T-helper 2 cell treated with Interferon-gamma antibody and Interleukin-4, amounts not matched to agents 5 μg/mL and 100 μg/mL, for 36 hours (primary cell): ENCODE data around the gene INSL3.

ENCODE experiments used
- DNase-seq: peaks from one replicate; pipeline ENCODE4 v3.0.0; 2021; ENCODE audit warnings: low spot score
- H3K27ac Mint-ChIP-seq: one replicate; pipeline ENCODE4 v1.8.0; 2021; ENCODE audit warnings: mild to moderate bottlenecking, mixed read lengths
- H3K27me3 Mint-ChIP-seq: one replicate; pipeline ENCODE4 v1.8.0; 2021; ENCODE audit warnings: low read depth, mixed read lengths
- H3K36me3 Mint-ChIP-seq: one replicate; pipeline ENCODE4 v1.8.0; 2021; ENCODE audit warnings: low read depth, mixed read lengths
- H3K4me1 Mint-ChIP-seq: one replicate; pipeline ENCODE4 v1.8.0; 2021; ENCODE audit warnings: low read depth, mixed read lengths
- H3K4me3 Mint-ChIP-seq: one replicate; pipeline ENCODE4 v1.8.0; 2022; ENCODE audit warnings: mild to moderate bottlenecking, moderate library complexity, mixed read lengths
- H3K9me3 Mint-ChIP-seq: one replicate; pipeline ENCODE4 v1.8.0; 2021; ENCODE audit warnings: mixed read lengths

Gene INSL3

DNA sequence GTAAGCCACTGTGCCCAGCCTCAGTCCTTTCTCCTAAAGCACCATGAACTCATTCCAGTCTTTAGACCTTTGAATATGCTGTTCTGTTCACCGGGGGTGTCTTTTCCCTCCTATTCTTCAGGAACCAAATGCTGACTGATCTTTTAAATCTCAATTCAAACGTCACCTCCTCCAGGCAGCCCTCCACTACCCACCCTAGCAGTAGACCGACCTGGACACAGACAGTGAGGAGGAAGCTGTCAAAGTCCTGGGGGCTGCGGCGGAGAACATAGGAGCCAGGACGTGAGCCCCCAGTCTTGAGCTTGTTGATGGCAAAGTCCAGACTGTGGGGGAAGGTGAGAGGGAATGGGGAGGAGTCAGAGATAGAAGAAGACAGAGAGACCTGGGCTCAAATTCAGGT lies 18.7 kb upstream of the INSL3 start:
- Mint-ChIP-seq H3K9me3 (no peaks in the 10 kb centered on the region), H3K4me1 (peaks cover 16% of the 10 kb centered on the region), H3K27ac (no peak overlapping the region), H3K4me3 (no peak overlapping the region), H3K36me3 (peaks cover 80% of the 10 kb centered on the region), H3K27me3 (no peaks in the 10 kb centered on the region)
- no peak for DNase-seq

DNA sequence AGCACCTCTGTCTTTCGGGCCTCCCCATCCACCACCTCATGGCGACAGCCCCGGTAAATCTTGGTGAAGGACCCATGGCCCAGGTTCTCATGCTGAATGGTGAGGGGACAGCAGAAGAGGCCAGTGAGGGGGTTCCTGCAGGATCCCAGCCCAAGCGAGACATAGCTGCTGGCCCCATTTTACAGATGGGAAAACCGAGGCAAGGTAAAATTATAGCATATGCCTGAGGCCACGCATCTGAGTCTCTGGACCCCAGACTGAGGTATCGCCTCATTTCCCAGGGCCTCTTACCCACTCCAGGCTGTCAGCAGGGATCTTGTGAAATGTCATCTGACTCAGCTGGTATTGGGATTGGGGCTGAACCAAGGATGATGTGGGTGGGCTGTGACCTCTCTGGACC lies 16.7 kb upstream of the INSL3 start:
- DNase-seq: no peak
- no peaks in the 10 kb centered on the region for H3K9me3 Mint-ChIP-seq
- no peaks in the 10 kb centered on the region for H3K27me3 Mint-ChIP-seq
- H3K4me1 Mint-ChIP-seq: peaks cover 5% of the 10 kb centered on the region
- no peak overlapping the region for H3K27ac Mint-ChIP-seq
- peaks cover 77% of the 10 kb centered on the region for H3K36me3 Mint-ChIP-seq
- H3K4me3 Mint-ChIP-seq: no peak overlapping the region

- no peak overlapping the region for H3K4me3 Mint-ChIP-seq
- H3K4me1 Mint-ChIP-seq: peaks cover 6% of the 10 kb centered on the region
- peak overlapping the region; percentile 19 for H3K27ac Mint-ChIP-seq
- H3K36me3 Mint-ChIP-seq: peaks cover 80% of the 10 kb centered on the region
- no peaks in the 10 kb centered on the region for H3K27me3 Mint-ChIP-seq
- no peak for DNase-seq
- peaks cover 3% of the 10 kb centered on the region for H3K9me3 Mint-ChIP-seq
These were observed 15.2 kb upstream of the INSL3 start for GRCh38 chr19:17836530-17836929.

GRCh38 chr19:17835182-17836006 lies 14.1 kb upstream of the INSL3 start:
- Mint-ChIP-seq H3K9me3 (peaks cover 3% of the 10 kb centered on the region), H3K4me3 (no peak overlapping the region), H3K27ac (peak overlapping the region; percentile 40), H3K36me3 (peaks cover 79% of the 10 kb centered on the region), H3K4me1 (peaks cover 7% of the 10 kb centered on the region), H3K27me3 (no peaks in the 10 kb centered on the region)
- no peak for DNase-seq

GRCh38 chr19:17834350-17835181 lies 13.2 kb upstream of the INSL3 start:
- no peaks in the 10 kb centered on the region for H3K27me3 Mint-ChIP-seq
- peak overlapping the region; percentile 40 for H3K27ac Mint-ChIP-seq
- DNase-seq: no peak

DNA sequence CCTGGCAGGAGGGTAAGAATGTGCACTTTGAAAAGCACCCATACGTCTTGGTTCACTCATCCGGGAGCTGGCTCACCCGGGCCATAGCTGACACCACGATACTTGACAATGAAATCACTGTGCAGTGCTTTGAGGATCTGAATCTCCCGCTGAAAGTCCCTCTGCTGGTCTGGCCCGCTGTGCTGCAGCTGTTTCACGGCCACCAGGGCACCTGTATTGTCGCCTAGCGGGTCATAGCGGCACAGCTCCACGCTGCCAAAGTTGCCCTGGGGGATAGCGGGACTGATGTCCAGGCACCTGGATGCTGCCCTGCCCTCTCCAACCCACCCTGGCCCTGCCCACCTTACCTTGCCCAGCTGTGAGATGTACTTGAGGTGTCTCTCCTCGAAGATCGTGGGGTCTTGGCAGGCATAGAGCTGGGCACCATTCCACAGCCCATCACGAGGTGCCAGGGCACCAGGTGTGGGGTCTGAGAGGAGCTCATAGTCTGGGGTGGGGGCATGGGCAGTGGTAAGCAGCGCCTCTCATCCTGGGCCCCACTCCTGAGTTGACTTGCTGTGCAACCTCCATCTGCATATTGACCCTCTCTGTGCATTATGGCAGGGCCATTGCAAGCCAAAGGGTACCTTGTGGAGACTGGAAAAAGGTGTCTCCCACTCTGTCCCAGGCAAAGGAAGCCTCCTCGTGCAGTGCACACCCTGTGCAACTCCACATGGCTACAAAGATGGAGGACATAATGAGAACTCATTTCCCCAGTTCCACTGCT lies 11.3 kb upstream of the INSL3 start:
- no peak overlapping the region for H3K27ac Mint-ChIP-seq

More at GRCh38 chr19:17834350-17835181, 13.2 kb upstream of the INSL3 start:
- peaks cover 81% of the 10 kb centered on the region for H3K36me3 Mint-ChIP-seq
- H3K4me1 Mint-ChIP-seq: peaks cover 9% of the 10 kb centered on the region
- peaks cover 3% of the 10 kb centered on the region for H3K9me3 Mint-ChIP-seq
- no peak overlapping the region for H3K4me3 Mint-ChIP-seq

GRCh38 chr19:17831419-17831888 lies 10.1 kb upstream of the INSL3 start:
- H3K27me3 Mint-ChIP-seq: no peaks in the 10 kb centered on the region
- peaks cover 75% of the 10 kb centered on the region for H3K36me3 Mint-ChIP-seq
- peaks cover 9% of the 10 kb centered on the region for H3K4me1 Mint-ChIP-seq
- H3K9me3 Mint-ChIP-seq: peaks cover 3% of the 10 kb centered on the region
- no peak for DNase-seq
- no peak overlapping the region for H3K27ac Mint-ChIP-seq
- no peak overlapping the region for H3K4me3 Mint-ChIP-seq

More for the DNA sequence above, 11.3 kb upstream of the INSL3 start:
- peaks cover 80% of the 10 kb centered on the region for H3K36me3 Mint-ChIP-seq
- H3K27me3 Mint-ChIP-seq: no peaks in the 10 kb centered on the region
- H3K4me1 Mint-ChIP-seq: peaks cover 9% of the 10 kb centered on the region
- H3K9me3 Mint-ChIP-seq: peaks cover 3% of the 10 kb centered on the region
- no peak overlapping the region for H3K4me3 Mint-ChIP-seq
- no peak for DNase-seq

DNA sequence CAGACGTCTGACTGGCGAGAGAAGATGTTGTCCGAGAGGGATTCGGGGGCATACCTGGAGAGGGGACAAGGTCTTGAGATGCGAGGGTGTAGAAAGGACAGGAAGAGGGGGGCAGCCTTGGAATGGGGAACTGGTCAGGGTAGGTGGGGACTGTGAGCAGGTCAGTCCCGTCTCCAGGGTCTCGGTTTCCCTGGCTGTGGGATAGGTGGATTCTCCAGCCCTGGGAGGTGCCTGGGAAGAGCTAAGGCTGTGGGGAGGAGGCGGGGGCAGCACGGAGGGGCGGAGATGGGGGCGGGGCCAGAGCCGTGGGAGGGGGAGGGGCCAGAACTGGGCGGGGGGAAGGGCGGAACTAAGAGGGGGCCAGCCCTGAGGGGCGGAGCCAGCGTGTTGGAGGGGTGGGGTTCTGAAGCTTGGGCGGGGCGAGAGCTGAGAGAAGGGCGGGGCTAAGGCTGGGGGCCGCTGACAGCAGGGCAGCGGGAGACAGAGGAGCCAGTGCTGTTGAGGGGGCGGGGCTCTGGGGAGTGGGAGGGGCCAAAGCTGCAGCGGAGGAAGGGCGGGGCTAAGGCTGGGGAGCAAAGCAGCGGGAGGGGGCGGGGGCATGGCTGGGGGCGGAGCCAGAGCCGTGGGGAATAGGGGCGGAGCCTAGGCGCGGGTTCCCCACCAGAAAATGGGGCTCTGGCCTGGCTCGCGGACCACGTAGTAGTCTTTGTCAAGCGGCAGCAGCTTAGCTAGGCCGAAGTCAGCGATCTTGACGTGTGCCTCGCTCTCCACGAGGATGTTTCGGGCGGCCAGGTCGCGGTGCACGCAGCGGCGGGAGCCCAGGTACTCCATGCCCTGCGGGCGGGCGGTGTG lies 9.5 kb upstream of the INSL3 start:
- no peak for DNase-seq
- Mint-ChIP-seq H3K9me3 (peaks cover 3% of the 10 kb centered on the region), H3K36me3 (peaks cover 71% of the 10 kb centered on the region), H3K4me3 (no peak overlapping the region), H3K27me3 (no peaks in the 10 kb centered on the region), H3K4me1 (peaks cover 9% of the 10 kb centered on the region), H3K27ac (no peak overlapping the region)

DNA sequence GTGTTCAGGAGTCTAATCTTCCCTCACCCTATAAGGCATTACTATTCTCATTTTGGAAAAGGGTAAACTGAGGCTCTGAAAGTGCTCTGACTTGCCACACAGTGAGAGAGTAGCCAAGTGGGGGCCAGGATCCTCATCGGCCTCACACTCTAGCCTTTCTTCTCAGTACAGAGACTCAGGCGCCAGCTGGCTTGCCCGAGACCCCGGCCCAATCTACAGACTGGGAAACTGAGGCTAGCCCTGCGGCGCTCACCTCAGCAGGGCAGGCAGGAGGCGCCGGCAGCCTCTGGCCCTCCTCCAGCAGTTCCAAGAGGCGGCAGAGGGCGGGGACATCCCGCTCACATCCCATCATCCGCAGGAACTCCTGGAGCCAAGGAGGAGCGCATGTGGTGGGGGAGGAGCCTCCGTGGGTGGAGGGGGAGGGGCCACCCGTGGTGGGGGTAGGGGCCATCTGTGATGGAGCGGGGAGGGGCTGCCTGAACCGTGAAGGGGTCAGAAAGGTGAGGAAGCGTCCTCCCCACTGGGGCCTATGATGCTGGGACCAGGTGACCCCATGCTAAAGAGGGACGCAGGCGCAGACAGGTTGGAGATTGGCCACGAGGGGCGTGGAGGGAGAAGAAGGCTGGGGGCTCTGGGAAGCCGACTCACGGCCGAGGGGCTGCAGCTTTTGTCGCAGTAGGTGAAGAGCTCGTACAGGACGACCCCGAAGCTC lies 8.7 kb upstream of the INSL3 start:
- no peak overlapping the region for H3K27ac Mint-ChIP-seq
- H3K4me3 Mint-ChIP-seq: no peak overlapping the region

DNA sequence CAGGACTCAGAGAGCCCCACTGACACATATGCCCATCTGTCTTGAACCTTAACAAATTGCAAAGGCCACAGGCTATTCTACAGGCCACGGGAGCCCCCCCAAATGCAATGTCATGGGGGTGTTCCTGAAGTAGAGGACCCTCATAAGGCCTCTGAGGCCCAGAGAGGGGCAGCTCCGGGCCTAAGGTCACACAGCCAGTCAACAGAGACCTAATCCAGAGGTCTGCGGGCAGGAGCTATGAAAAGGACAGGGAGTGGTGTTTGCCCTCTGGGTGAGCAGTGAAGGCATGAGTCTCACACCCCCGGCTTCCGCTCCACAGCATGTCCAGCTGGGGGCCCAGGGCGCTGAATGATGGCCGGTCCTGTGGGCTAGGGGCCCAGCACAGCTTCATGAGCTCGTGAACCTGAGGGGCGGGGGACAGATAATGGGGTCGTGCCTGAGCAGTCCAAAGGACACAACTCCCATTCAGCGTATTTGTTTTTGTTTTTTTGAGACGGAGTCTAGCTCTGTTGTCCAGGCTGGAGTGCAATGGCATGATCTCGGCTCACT lies 5.3 kb upstream of the INSL3 start:
- H3K4me1 Mint-ChIP-seq: peaks cover 2% of the 10 kb centered on the region
- no peaks in the 10 kb centered on the region for H3K9me3 Mint-ChIP-seq
- peaks cover 40% of the 10 kb centered on the region for H3K36me3 Mint-ChIP-seq
- H3K27ac Mint-ChIP-seq: no peak overlapping the region
- DNase-seq: no peak
- no peak overlapping the region for H3K4me3 Mint-ChIP-seq
- H3K27me3 Mint-ChIP-seq: no peaks in the 10 kb centered on the region

More for the DNA sequence above, 8.7 kb upstream of the INSL3 start:
- peaks cover 3% of the 10 kb centered on the region for H3K9me3 Mint-ChIP-seq
- H3K36me3 Mint-ChIP-seq: peaks cover 68% of the 10 kb centered on the region
- peaks cover 4% of the 10 kb centered on the region for H3K4me1 Mint-ChIP-seq
- no peak for DNase-seq
- H3K27me3 Mint-ChIP-seq: no peaks in the 10 kb centered on the region

DNA sequence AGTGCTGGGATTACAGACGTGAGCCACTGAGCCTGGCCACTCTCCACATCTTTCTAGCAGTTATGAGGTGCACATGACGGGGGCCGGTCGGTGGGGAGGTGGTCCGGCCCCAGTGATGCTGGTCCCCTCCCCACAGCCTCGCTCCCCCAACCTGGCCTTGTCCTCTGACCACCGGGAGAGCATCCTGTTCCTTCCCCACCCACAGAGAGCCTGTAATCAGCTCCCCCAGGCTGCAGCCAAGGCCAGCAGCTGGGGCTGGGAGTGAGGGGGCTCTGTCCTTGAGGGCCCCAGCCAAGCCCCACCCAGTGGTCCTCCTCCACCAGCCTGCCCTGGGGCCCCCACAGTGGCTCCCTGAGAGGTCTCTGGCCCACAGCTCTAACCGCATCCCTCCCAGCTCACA lies 3.0 kb upstream of the INSL3 start:
- Mint-ChIP-seq H3K9me3 (no peaks in the 10 kb centered on the region), H3K27me3 (no peaks in the 10 kb centered on the region), H3K36me3 (peaks cover 23% of the 10 kb centered on the region), H3K4me3 (no peak overlapping the region), H3K4me1 (no peaks in the 10 kb centered on the region), H3K27ac (no peak overlapping the region)
- no peak for DNase-seq

GRCh38 chr19:17817668-17818363 lies 3.5 kb downstream of the INSL3 start:
- Mint-ChIP-seq H3K9me3 (no peaks in the 10 kb centered on the region), H3K4me3 (no peak overlapping the region), H3K4me1 (no peaks in the 10 kb centered on the region), H3K27ac (no peak overlapping the region), H3K36me3 (no peaks in the 10 kb centered on the region), H3K27me3 (no peaks in the 10 kb centered on the region)
- DNase-seq: no peak
